ENCODE results near the gene MTRR. TPM values are rescaled to one million over a fixed set of nuclear protein-coding genes. Genes with fewer than 3 reads are reported as not detected.

The MTRR gene
- 10 to 100 TPM; 53.5 to 57.2 (median 55.6) TPM for polyA plus RNA-seq (ENCODE audit: insufficient read length in 4 of 4)

- peak; percentile 79 to 86 (median 84) for DNase-seq (ENCODE audit: low read depth in 4 of 4, low spot score in 3 of 4)
Measured at GRCh38 chr5:7868773-7869473, at the start of gene MTRR, which contains the start of gene FASTKD3. Gene MTRR, plus strand, starts transcription at chr5:7869148. Its CDS starts 1,647 bp downstream, at chr5:7870795. Gene FASTKD3, minus strand, starts transcription at chr5:7869031. Its CDS starts 948 bp downstream, at chr5:7868083.

- no peak for DNase-seq (ENCODE audit: low read depth in 4 of 4, low spot score in 3 of 4)
Measured at GRCh38 chr5:7822449-7822848, 46.5 kb upstream of the MTRR start.

- no peak for DNase-seq (ENCODE audit: low read depth in 4 of 4, low spot score in 3 of 4)
Measured at GRCh38 chr5:7823594-7823993, 45.4 kb upstream of the MTRR start.

GRCh38 chr5:7824995-7825394 is 44.0 kb upstream of the MTRR start:
- DNase-seq (ENCODE audit: low read depth in 4 of 4, low spot score in 3 of 4) = no peak

GRCh38 chr5:7825630-7826029 is 43.3 kb upstream of the MTRR start:
- DNase-seq (ENCODE audit: low read depth in 4 of 4, low spot score in 3 of 4) = no peak

- DNase-seq (ENCODE audit: low read depth in 4 of 4, low spot score in 3 of 4) = no peak
Measured at GRCh38 chr5:7827610-7828009, 41.3 kb upstream of the MTRR start.

GRCh38 chr5:7828269-7828668 is 40.7 kb upstream of the MTRR start:
- no peak for DNase-seq (ENCODE audit: low read depth in 4 of 4, low spot score in 3 of 4)

- DNase-seq (ENCODE audit: low read depth in 4 of 4, low spot score in 3 of 4) = no peak
Measured at GRCh38 chr5:7834982-7835381, 34.0 kb upstream of the MTRR start.

GRCh38 chr5:7837403-7837802 is 31.5 kb upstream of the MTRR start:
- peak in 1 of 4 donors; percentile 25 for DNase-seq (ENCODE audit: low read depth in 4 of 4, low spot score in 3 of 4)

GRCh38 chr5:7842531-7842930 is 26.4 kb upstream of the MTRR start:
- no peak for DNase-seq (ENCODE audit: low read depth in 4 of 4, low spot score in 3 of 4)

- no peak for DNase-seq (ENCODE audit: low read depth in 4 of 4, low spot score in 3 of 4)
Measured at GRCh38 chr5:7844901-7845300, 24.0 kb upstream of the MTRR start.

- DNase-seq (ENCODE audit: low read depth in 4 of 4, low spot score in 3 of 4) = no peak
Measured at GRCh38 chr5:7845557-7845956, 23.4 kb upstream of the MTRR start.

GRCh38 chr5:7846327-7846726 is 22.6 kb upstream of the MTRR start:
- no peak for DNase-seq (ENCODE audit: low read depth in 4 of 4, low spot score in 3 of 4)

GRCh38 chr5:7848296-7848695 is 20.7 kb upstream of the MTRR start:
- DNase-seq (ENCODE audit: low read depth in 4 of 4, low spot score in 3 of 4) = no peak

GRCh38 chr5:7849681-7850394 is 19.1 kb upstream of the MTRR start:
- peak in 1 of 4 donors; percentile 42 for DNase-seq (ENCODE audit: low read depth in 4 of 4, low spot score in 3 of 4)

- peak in 1 of 4 donors; percentile 77 for DNase-seq (ENCODE audit: low read depth in 4 of 4, low spot score in 3 of 4)
Measured at GRCh38 chr5:7850395-7851239, 18.3 kb upstream of the MTRR start, which contains the start of gene CFAP90. Gene CFAP90, minus strand, starts transcription at chr5:7851133. Its CDS starts 112 bp downstream, at chr5:7851021.

GRCh38 chr5:7851240-7851592 is 17.7 kb upstream of the MTRR start:
- DNase-seq (ENCODE audit: low read depth in 4 of 4, low spot score in 3 of 4) = no peak

- DNase-seq (ENCODE audit: low read depth in 4 of 4, low spot score in 3 of 4) = no peak
Measured at GRCh38 chr5:7851617-7852289, 17.2 kb upstream of the MTRR start.

GRCh38 chr5:7852542-7852941 is 16.4 kb upstream of the MTRR start:
- DNase-seq (ENCODE audit: low read depth in 4 of 4, low spot score in 3 of 4) = no peak

GRCh38 chr5:7852988-7853387 is 16.0 kb upstream of the MTRR start:
- no peak for DNase-seq (ENCODE audit: low read depth in 4 of 4, low spot score in 3 of 4)

Data from right renal pelvis (tissue), 4 donors.